Hematopoietic multipotent progenitor cell treated with erythropoietin and hydrocortisone succinate and interleukin-3 and kit ligand, for 17 days (in vitro differentiated cells): ENCODE results near the gene RIN2.

Source experiments
- DNase-seq: peaks from one replicate; pipeline ENCODE4 v3.0.0-alpha.2; 2015; ENCODE audit warnings: low spot score

RIN2 gene

GRCh38 chr20:19765266-19765665 is 7.2 kb downstream of the RIN2 start:
- DNase-seq = no peak

- no peak for DNase-seq
Measured at GRCh38 chr20:19765913-19766312, 7.9 kb downstream of the RIN2 start.

DNA sequence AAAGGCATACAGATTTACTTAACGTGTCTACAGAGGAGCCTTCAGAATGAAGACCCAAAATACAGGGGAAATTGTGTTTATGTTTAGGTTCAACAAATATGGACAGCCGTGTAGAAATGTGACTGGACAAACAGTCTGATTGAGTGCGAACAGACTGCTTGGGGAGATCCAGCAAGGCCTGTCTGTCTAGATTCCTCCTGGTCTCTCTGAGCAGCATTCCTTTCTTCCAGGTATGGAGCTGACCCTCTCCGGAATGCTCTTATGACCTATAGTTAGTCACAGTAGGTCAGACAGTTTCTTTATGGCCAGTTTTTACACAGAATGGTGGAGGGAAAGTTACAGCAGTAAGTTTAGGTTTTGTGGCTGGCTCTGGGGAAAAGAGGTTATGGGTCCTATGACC is 9.0 kb downstream of the RIN2 start:
- DNase-seq = no peak

GRCh38 chr20:19768325-19768842 is 10.3 kb downstream of the RIN2 start:
- DNase-seq = no peak

DNA sequence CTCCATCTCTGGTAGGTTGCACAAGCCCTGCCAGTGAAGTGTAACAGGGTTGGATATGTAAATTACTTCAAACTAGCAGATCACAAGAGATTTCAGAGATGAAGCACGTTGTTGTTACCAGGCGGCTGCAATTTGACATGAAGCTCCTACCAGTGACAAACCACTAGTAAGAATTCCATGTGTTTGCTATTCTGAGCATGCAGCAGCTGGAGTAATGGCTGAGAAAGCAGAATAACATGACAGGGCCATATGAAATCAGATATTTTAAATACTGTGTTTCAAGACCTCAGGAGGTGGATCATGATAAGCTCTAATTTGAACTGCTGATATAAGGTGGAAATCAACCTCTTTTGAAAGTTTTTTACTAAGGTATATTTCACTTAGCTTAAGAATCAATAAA is 11.4 kb downstream of the RIN2 start:
- DNase-seq = no peak

DNA sequence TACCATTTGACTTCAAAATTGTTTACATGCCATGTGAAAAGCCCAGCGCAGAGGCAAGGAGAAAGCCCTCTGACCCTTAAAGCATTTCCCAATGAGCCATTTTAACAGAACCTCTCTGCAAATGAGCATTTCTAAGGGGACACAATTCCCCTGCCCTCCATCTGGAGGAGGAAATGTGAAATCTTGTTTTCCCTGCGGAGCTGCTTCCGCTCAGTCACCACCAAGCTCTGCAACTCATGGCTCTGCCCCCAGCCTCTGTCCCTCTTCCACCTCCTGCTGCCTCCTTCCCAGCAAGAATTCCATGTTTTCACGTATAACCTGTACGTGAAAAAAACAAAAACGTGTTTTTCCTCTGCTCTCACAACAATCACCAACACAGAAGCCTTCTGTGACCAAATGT is 12.3 kb downstream of the RIN2 start:
- no peak for DNase-seq

GRCh38 chr20:19771031-19771430 is 13.0 kb downstream of the RIN2 start:
- no peak for DNase-seq

DNA sequence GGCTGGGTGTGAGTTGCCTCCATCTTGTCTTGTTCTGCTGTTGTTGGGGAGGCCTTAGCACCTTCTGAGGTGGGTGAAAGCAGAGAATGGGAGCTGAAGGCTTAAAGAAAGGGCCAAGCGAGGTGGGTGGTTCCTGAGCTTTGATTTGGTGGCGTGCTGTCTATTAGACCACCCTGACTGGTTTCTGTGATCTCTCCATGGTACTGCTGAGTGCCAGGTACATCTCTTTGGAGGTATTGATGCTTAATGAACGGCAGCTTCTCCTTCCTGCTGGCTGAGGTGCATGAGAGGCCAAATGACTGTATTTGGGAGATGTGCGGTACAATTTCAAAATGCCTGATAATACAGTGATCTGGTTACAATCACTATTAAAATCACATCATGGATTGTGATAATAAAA is 15.4 kb downstream of the RIN2 start:
- no peak for DNase-seq

GRCh38 chr20:19774135-19774933 is 16.3 kb downstream of the RIN2 start:
- DNase-seq = no peak

GRCh38 chr20:19775353-19776253 is 17.5 kb downstream of the RIN2 start:
- DNase-seq = no peak

- no peak for DNase-seq
Measured at GRCh38 chr20:19777315-19777714, 19.3 kb downstream of the RIN2 start.

DNA sequence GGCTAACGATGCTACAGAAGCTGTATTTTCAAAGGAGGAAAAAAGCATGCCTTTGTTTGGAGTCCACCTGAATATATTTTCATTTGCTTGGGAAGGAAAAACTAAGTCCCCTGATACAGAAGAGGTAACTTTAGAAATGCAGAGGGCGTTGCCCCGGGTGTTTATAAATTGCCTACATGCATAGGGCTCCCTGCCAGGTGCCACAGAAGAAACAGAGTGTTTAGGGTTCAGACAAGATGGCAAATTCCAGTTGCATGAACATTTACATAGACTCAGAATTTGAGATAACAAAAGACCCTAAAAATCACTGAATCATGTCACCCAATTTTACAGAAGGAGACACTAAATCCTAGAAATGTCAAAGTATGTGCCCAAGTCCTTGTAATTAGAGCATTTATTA is 19.9 kb downstream of the RIN2 start:
- DNase-seq = no peak

GRCh38 chr20:19778404-19778803 is 20.3 kb downstream of the RIN2 start:
- no peak for DNase-seq

- no peak for DNase-seq
Measured at GRCh38 chr20:19779634-19780033, 21.6 kb downstream of the RIN2 start.

DNA sequence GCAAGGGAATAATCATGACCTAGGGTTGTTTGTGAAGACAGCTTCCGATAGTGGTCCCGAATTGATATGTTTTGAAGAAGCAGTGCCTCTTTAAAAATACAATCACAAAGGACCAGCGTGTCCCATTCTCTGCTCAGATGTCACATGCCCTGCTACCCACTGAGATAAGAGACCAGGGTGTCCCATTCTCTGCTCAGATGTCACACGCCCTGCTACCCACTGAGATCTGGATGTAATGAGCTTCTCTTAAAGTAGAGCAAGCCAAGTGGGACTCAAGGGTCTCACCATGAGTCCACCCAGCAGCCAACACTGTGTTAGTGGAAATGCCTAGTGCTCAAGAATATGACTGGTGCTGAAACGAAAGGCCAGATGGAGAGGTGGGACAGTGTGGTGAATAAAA is 22.2 kb downstream of the RIN2 start:
- no peak for DNase-seq

DNA sequence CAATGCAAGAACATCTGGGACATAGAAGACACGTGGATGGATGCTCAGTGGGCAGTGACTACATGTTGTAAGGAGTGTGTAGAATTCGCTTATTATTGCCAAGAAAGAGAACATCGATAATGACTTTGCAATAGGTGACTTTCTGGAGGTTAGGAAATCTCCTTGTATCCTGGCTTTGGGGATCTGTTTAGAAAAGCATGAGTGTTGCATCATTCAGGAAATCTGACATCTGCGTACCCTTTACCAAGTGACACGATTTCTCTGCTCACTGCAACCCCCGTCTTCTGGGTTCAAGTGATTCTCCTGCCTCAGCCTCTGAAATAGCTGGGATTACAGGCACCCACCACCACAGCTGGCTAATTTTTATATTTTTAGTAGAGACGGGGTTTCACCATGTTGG is 23.2 kb downstream of the RIN2 start:
- no peak for DNase-seq

- DNase-seq = no peak
Measured at GRCh38 chr20:19782669-19783068, 24.6 kb downstream of the RIN2 start.

DNA sequence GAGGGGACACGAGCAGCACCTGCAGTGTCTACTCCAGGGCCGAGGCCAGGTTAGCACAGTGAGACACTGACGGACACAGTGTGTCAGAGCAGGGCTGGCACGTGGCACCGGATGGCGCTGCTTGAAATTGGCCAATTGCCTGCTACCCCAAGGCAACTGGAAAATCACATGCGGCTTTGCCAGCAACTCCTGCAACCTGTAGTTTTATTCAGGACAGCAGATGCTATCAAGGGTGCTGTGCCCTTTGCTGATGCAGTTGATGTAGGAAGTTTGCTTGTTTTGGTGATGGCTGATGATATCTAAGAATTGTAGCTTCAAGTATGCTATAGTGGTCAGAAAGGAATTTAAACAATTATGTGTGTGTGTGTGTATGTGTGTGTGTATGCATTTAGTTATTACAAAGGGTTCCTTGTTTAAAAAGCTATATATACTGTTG is 25.9 kb downstream of the RIN2 start:
- no peak for DNase-seq

GRCh38 chr20:19784511-19785172 is 26.6 kb downstream of the RIN2 start:
- DNase-seq = peak; percentile 12

GRCh38 chr20:19785173-19785982 is 27.3 kb downstream of the RIN2 start:
- DNase-seq = no peak

DNA sequence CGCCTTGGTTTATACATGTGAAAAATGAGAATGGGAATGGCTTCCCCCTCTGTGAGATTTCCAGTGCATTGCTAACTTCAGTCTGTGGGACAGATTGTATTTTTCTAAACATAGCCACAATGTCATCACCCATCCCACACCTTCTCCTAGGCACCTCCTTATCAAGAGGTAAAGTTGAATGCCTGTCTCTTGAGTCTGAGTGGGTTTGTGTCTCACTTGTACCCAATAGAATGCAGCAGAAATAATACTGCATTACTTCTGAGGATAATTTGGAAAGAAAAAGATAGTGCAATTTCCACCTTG is 27.9 kb downstream of the RIN2 start:
- DNase-seq = no peak

- DNase-seq = no peak
Measured at GRCh38 chr20:19786311-19786710, 28.3 kb downstream of the RIN2 start.
